Measurements from ENCODE around the gene FBP1. TPM values are rescaled to one million over a fixed set of nuclear protein-coding genes. Genes with fewer than 3 reads are reported as not detected.

Gene FBP1
- total and polyA plus RNA-seq, 2 donors (not counting 3 experiments of a cell fraction or from before 2014, with no cell fraction given) = 2.5 to 3.8 TPM

- CTCF ChIA-PET = interaction anchor here (1.6 to 1.7 kb wide), 2 partner anchors 462 to 502 kb away, joined by 7 to 8 read pairs; no protein-coding TSS in a partner anchor
- no peak overlapping the region for H3K4me3 ChIP-seq (replicated peaks in 1 of 3; ENCODE audit: insufficient read depth in 1 of 3, low read depth in 1 of 3, low read length in 3 of 3)
- no peak overlapping the region for H3K27ac ChIP-seq (ENCODE audit: insufficient read depth, low read depth, low read length)
- no peaks in the 10 kb centered on the region for H3K9me1 ChIP-seq (replicated peaks; ENCODE audit: control insufficient read depth, extremely low read depth, insufficient read depth, low read length)
- DNase-seq (ENCODE audit: low read depth, low spot score) = no peak
- dilution Hi-C loops (cut with MboI; ENCODE audit: extremely low pct_ligation_motif_present, low sequenced_read_pairs) (loop anchor here (25.0 kb wide), 1 partner anchor 472 kb away; no protein-coding TSS in a partner anchor), intact Hi-C loops (cut with micrococcal nuclease) (no loop called here)
- H3K79me2 ChIP-seq (ENCODE audit: control insufficient read depth, insufficient read depth, low read length) = no peaks in the 10 kb centered on the region
- no peaks in the 10 kb centered on the region for H3K9me3 ChIP-seq (replicated peaks; ENCODE audit: control insufficient read depth, insufficient read depth, low read length)
- H3K36me3 ChIP-seq (ENCODE audit: control insufficient read depth in 2 of 2, extremely low read depth in 1 of 2, insufficient read depth in 2 of 2, low read length in 2 of 2) = no peaks in the 10 kb centered on the region
- BruUV-seq (replicated peaks) = no TSS peak
- no peak overlapping the region for H2AFZ ChIP-seq (ENCODE audit: low read depth, low read length)
- peaks cover 3% of the 10 kb centered on the region for H3K4me1 ChIP-seq (ENCODE audit: control insufficient read depth, extremely low read depth, insufficient read depth, low read length)
- no peaks in the 10 kb centered on the region for H4K20me1 ChIP-seq (replicated peaks; ENCODE audit: control insufficient read depth, extremely low read depth, insufficient read depth, low read length)
- TF ChIP-seq POLR2A (IDR thresholded peaks at IDR 0.05; ENCODE audit: low read depth, low read length) (no peak), MAX (IDR thresholded peaks at IDR 0.05; ENCODE audit: insufficient read depth, insufficient read length) (no peak), POLR2AphosphoS5 (IDR thresholded peaks at IDR 0.05; ENCODE audit: insufficient read depth, low read depth, low read length) (no peak), MYC (IDR thresholded peaks at IDR 0.05; ENCODE audit: low read depth, low read length) (no peak)
- H3K9ac ChIP-seq (replicated peaks; ENCODE audit: extremely low read depth, insufficient read depth, low read length) = no peak overlapping the region
- POLR2A ChIA-PET = no interaction called here
- H3K4me2 ChIP-seq (ENCODE audit: insufficient read depth, low read length) = no peak overlapping the region
- peaks cover 9 to 18% of the 10 kb centered on the region in 2 experiments for H3K27me3 ChIP-seq (ENCODE audit: control insufficient read depth in 2 of 2, insufficient read depth in 2 of 2, low read length in 2 of 2)
- no peak for FAIRE-seq
Observed at GRCh38 chr9:94665613-94666012, 26.3 kb upstream of the FBP1 start.

- H3K4me1 ChIP-seq (ENCODE audit: control insufficient read depth, extremely low read depth, insufficient read depth, low read length) = peaks cover 3% of the 10 kb centered on the region
- CTCF ChIA-PET = interaction anchor here (1.1 kb wide), 1 partner anchor 463 kb away, joined by 3 read pairs; no protein-coding TSS in a partner anchor
- H3K27ac ChIP-seq (ENCODE audit: insufficient read depth, low read depth, low read length) = no peak overlapping the region
- H2AFZ ChIP-seq (ENCODE audit: low read depth, low read length) = no peak overlapping the region
- no peaks in the 10 kb centered on the region for H3K79me2 ChIP-seq (ENCODE audit: control insufficient read depth, insufficient read depth, low read length)
- no peaks in the 10 kb centered on the region for H4K20me1 ChIP-seq (replicated peaks; ENCODE audit: control insufficient read depth, extremely low read depth, insufficient read depth, low read length)
- TF ChIP-seq FOS (IDR thresholded peaks at IDR 0.05; ENCODE audit: borderline replicate concordance, insufficient read depth, low read length) (no peak), JUN (IDR thresholded peaks at IDR 0.05; ENCODE audit: borderline replicate concordance, insufficient read depth, insufficient read length, low read depth) (no peak), CTCF (IDR thresholded peaks at IDR 0.05; ENCODE audit: extremely low read depth in 1 of 2, insufficient read depth in 1 of 2, low read depth in 1 of 2, low read length in 2 of 2) (no peak), MAX (IDR thresholded peaks at IDR 0.05; ENCODE audit: insufficient read depth, insufficient read length) (no peak), GATA2 (IDR thresholded peaks at IDR 0.05; ENCODE audit: insufficient read depth, insufficient read length, low read depth, low read length) (no peak), MYC (IDR thresholded peaks at IDR 0.05; ENCODE audit: low read depth, low read length) (no peak), EZH2 (IDR thresholded peaks at IDR 0.05; ENCODE audit: borderline replicate concordance, low read depth, low read length, severe bottlenecking) (no peak), POLR2AphosphoS5 (IDR thresholded peaks at IDR 0.05; ENCODE audit: insufficient read depth, low read depth, low read length) (no peak)
- no peaks in the 10 kb centered on the region for H3K36me3 ChIP-seq (ENCODE audit: control insufficient read depth in 2 of 2, extremely low read depth in 1 of 2, insufficient read depth in 2 of 2, low read length in 2 of 2)
- intact Hi-C loops (cut with micrococcal nuclease) (loop anchor here (5.0 kb wide), 1 partner anchor 388 kb away; no protein-coding TSS in a partner anchor), dilution Hi-C loops (cut with MboI; ENCODE audit: extremely low pct_ligation_motif_present, low sequenced_read_pairs) (loop anchor here (25.0 kb wide), 1 partner anchor 472 kb away; no protein-coding TSS in a partner anchor)
- DNase-seq (ENCODE audit: low read depth, low spot score) = no peak
- no peak overlapping the region for H3K4me3 ChIP-seq (replicated peaks in 1 of 3; ENCODE audit: insufficient read depth in 1 of 3, low read depth in 1 of 3, low read length in 3 of 3)
- no peak overlapping the region for H3K4me2 ChIP-seq (ENCODE audit: insufficient read depth, low read length)
- no peak overlapping the region for H3K9ac ChIP-seq (replicated peaks; ENCODE audit: extremely low read depth, insufficient read depth, low read length)
- POLR2A ChIA-PET = no interaction called here
- peaks cover 9 to 18% of the 10 kb centered on the region in 2 experiments for H3K27me3 ChIP-seq (ENCODE audit: control insufficient read depth in 2 of 2, insufficient read depth in 2 of 2, low read length in 2 of 2)
- H3K9me1 ChIP-seq (replicated peaks; ENCODE audit: control insufficient read depth, extremely low read depth, insufficient read depth, low read length) = no peaks in the 10 kb centered on the region
- BruUV-seq (replicated peaks) = no TSS peak
- H3K9me3 ChIP-seq (replicated peaks; ENCODE audit: control insufficient read depth, insufficient read depth, low read length) = no peaks in the 10 kb centered on the region
- FAIRE-seq = no peak
Observed at GRCh38 chr9:94664801-94665200, 25.5 kb upstream of the FBP1 start.
